Uterus (tissue), 4 donors: ENCODE results near the gene OBP2B. TPM values are rescaled to one million over a fixed set of nuclear protein-coding genes. Genes with fewer than 3 reads are reported as not detected.

Experiments
- DNase-seq, 2 donors: peaks; one replicate each; pipeline ENCODE4 v3.0.0-alpha.2; 2019 to 2020
- H3K27ac ChIP-seq, 2 donors: fragments of 200-600 bp; sonication (generic); 1 replicate in 1 of 2; 2 replicates in 1 of 2; pipeline ENCODE4 v1.5.1; 2016 to 2018
- H3K27me3 ChIP-seq, 2 donors: fragments of 200-600 bp; sonication (generic); one replicate each; pipeline ENCODE4 v1.5.1; 2018 to 2019; ENCODE audit warnings: control low read depth in 1 of 2
- H3K36me3 ChIP-seq, 2 donors: fragments of 200-600 bp; sonication (generic); one replicate each; pipeline ENCODE4 v1.5.1; 2019; ENCODE audit warnings: control low read depth in 1 of 2
- H3K4me1 ChIP-seq, 2 donors: fragments of 200-600 bp; sonication (generic); one replicate each; pipeline ENCODE4 v1.5.1; 2018 to 2019; ENCODE audit warnings: control low read depth in 1 of 2
- H3K4me3 ChIP-seq, 2 donors: fragments of 200-600 bp; sonication (generic); 1 replicate in 1 of 2; 2 replicates in 1 of 2; pipeline ENCODE4 v1.5.1; 2018 to 2019; ENCODE audit warnings: mild to moderate bottlenecking in 1 of 2
- H3K9me3 ChIP-seq, 2 donors: fragments of 200-600 bp; sonication (generic); one replicate each; pipeline ENCODE4 v1.5.1; 2019; ENCODE audit warnings: control low read depth in 1 of 2
- POLR2A ChIP-seq, 2 donors: fragments of 450-650 bp; IDR thresholded peaks; one replicate each; pipeline ENCODE4 v1.6.1; 2016; ENCODE audit warnings: antibody characterized with exemption in 2 of 2, mild to moderate bottlenecking in 1 of 2, moderate library complexity in 1 of 2
- intact Hi-C: fragments of 100-400 bp; cut with DNase I; formaldehyde crosslinking; loops from one replicate; pipeline ENCODE4 v1.15.1; 2023; ENCODE audit warnings: low total_unique reads
- total RNA-seq, 4 donors: library from RNA; depleted of rRNA in 3 of 4; stranded (reverse); fragments of >200 nt in 3 of 4; gene quantifications; one replicate each; pipeline versions ENCODE4 v1.1.0 to v1.2.4, GENCODE V29; 2014 to 2023
- TF ChIP-seq, protein P1 (sequence below), 4 experiments: fragments of 200-600 bp in 2 of 4; fragments of 450-650 bp in 2 of 4; sonication (generic) in 2 of 4; IDR thresholded peaks; one replicate each; pipeline ENCODE4 v1.5.1; 2016 to 2019; ENCODE audit warnings: antibody characterized with exemption in 4 of 4, mild to moderate bottlenecking in 2 of 4, moderate library complexity in 1 of 4
- donor health status: DM: yes; HTN: yes; CAD: no.

The OBP2B gene
- total RNA-seq, 4 donors from 2014 or later, result not detected

DNA sequence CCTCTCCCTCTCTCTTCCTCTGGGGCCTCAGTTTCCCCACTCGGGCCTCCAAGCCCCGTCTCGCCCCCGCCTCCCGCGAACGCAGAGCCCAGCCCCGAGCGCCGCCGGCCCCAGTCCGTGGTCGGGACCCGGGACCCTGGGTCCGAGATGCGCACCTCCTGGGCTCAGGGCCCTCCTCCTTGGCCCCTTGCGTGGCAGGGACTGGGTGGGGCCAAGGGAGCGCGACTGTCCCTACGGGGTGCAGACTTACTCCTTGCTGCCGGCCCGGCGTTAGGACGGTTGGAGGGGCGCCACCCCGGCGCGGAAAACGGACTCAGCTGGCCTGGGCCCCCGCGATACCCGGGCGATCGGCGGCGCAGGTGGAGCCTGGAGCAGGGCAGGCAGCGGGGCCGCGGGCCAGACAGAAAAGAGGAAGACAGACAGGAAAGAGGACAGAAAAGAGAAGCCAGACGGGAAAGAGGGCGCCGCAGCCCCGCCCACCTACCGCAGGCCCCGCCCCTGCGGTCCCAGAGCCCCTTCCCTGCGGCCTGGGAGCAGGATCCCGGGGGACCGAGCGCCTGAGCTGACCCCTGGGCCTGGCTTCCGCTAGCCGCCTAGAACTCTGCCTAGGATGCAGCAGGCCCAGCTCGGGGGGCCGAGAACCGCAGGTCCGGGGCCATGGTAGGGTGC lies 45.4 kb downstream of the OBP2B start, which contains the start of gene GBGT1:
Gene GBGT1 (minus strand): TSS at position 411 of the 669 bp plus-strand sequence. CDS start 1,502 bp downstream, outside the sequence.
- TF ChIP-seq, protein P1, sequence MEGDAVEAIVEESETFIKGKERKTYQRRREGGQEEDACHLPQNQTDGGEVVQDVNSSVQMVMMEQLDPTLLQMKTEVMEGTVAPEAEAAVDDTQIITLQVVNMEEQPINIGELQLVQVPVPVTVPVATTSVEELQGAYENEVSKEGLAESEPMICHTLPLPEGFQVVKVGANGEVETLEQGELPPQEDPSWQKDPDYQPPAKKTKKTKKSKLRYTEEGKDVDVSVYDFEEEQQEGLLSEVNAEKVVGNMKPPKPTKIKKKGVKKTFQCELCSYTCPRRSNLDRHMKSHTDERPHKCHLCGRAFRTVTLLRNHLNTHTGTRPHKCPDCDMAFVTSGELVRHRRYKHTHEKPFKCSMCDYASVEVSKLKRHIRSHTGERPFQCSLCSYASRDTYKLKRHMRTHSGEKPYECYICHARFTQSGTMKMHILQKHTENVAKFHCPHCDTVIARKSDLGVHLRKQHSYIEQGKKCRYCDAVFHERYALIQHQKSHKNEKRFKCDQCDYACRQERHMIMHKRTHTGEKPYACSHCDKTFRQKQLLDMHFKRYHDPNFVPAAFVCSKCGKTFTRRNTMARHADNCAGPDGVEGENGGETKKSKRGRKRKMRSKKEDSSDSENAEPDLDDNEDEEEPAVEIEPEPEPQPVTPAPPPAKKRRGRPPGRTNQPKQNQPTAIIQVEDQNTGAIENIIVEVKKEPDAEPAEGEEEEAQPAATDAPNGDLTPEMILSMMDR (IDR thresholded peaks at IDR 0.05), result no peak
- TF ChIP-seq POLR2A (IDR thresholded peaks at IDR 0.05), result peak in 1 of 2 donors; percentile 44
- intact Hi-C loops, result no loop called here

DNA sequence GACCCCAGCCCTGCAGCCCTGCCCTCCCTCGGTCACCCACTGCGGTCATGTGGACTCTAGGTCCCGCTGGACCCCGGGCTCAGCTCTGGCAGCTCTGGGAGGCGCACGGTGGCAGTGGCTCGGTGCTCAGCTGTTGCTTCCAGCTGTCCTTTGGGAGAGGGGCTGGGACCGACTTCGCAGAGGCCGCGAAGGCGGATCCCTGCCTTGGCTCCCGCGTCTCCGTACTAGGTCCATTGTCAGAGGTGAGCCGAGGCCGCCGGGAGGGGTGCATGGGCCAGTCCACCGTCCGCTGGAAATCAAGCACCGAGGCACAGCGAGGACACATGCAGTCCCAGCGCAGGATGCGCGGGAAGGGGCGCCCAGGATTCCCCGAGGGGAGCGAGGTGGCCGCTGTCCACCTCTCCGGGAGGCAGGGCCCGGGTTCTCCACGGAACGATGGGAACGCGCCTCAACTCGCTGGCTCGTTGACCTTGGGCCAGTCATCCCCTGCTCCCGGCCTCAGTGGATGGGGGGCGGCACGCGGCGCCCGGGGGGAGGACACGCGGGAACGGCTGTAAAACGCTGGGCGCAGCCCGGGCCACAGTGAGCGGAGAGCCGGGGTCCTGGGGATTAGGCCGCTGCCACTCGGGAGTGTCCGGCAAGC lies 46.1 kb downstream of the OBP2B start:
- Histone ChIP-seq H3K36me3 (no peaks in the 10 kb centered on the region), H3K27me3 (no peaks in the 10 kb centered on the region), H3K9me3 (no peaks in the 10 kb centered on the region), H3K4me3 (peak overlapping the region; percentile 61 to 73), H3K4me1 (no peaks in the 10 kb centered on the region), H3K27ac (peak overlapping the region; percentile 60 to 79)
- intact Hi-C loops, result no loop called here
- TF ChIP-seq POLR2A (IDR thresholded peaks at IDR 0.05), result no peak
- TF ChIP-seq, protein P1 (IDR thresholded peaks at IDR 0.05), result no peak
- no peak for DNase-seq

More for the DNA sequence above, 45.4 kb downstream of the OBP2B start, which contains the start of gene GBGT1:
- Histone ChIP-seq H3K36me3 (no peaks in the 10 kb centered on the region), H3K4me1 (no peaks in the 10 kb centered on the region), H3K4me3 (peak within 1 kb of the TSS; percentile 61 to 73), H3K27ac (peak within 1 kb of the TSS; percentile 60 to 79), H3K27me3 (no peaks in the 10 kb centered on the region), H3K9me3 (no peaks in the 10 kb centered on the region)
- peak; percentile 63 to 80 for DNase-seq

DNA sequence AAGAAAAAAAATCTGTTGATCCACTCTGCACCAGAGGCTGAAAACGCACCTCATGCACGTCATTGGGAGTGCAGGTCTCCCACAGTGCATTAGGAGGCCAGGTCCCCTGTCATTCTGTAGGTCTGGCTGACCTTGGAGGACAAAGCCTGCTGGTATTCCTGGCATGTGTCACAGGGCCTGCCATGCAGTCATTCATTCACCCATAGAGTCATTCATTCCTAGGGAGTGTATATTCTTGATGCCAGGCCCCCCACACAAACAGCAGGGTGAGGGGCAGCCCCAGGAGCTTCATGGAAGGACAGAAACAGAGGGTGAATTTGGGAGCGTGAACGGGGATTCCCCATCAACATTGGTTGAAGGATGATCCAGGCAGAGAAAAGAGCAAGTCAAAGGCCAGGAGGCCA lies 47.5 kb downstream of the OBP2B start:
- TF ChIP-seq, protein P1 (IDR thresholded peaks at IDR 0.05), result no peak
- TF ChIP-seq POLR2A (IDR thresholded peaks at IDR 0.05), result no peak
- intact Hi-C loops, result no loop called here
- no peak for DNase-seq

DNA sequence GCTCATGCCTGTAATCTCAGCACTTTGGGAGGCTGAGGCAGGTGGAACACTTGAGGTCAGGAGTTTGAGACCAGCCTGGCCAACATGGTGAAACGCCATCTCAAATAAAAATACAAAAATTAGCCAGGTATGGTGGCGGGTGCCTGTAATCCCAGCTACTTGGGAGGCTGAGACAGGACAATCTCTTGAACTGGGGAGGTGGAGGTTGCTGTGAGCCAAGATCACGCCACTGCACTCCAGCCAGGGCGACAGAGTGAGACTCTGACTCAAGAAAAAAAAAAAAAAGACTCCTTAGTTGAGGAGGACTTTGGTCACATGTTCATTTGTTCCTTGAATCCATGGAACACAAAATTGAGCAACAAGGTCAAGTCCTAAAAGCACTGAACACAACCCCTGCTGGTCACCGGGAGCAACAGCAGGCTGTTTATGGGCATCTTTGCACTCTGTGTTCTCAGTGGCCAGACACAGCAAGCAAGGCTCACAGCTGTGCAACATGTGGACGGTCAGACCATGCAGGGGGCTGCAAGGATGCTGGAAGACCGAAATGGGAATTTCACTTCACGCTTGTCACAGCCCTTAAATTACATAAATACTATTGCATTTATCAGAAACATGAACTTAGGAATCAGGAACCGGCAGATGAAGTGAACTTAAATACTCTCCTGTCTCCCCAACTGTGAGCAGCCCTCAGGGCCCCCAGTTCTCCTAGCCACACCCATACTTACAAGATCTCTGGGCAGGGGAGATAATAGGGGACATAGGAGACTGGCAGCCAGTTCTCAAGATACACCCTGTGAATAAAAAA lies 48.1 kb downstream of the OBP2B start:
- H3K4me3 ChIP-seq, result no peak overlapping the region
- peak; percentile 60 to 67 for DNase-seq
- no peak for TF ChIP-seq POLR2A (IDR thresholded peaks at IDR 0.05)
- TF ChIP-seq, protein P1 (IDR thresholded peaks at IDR 0.05), result peak; percentile 50 to 72 (median 70)
- no peaks in the 10 kb centered on the region for H3K4me1 ChIP-seq
- H3K27me3 ChIP-seq, result no peaks in the 10 kb centered on the region
- no peaks in the 10 kb centered on the region for H3K36me3 ChIP-seq
- peak overlapping the region in 1 of 2 donors; percentile 39 for H3K27ac ChIP-seq
- H3K9me3 ChIP-seq, result no peaks in the 10 kb centered on the region
- intact Hi-C loops, result no loop called here

More for the DNA sequence above, 47.5 kb downstream of the OBP2B start:
- H3K4me1 ChIP-seq, result no peaks in the 10 kb centered on the region
- no peaks in the 10 kb centered on the region for H3K36me3 ChIP-seq
- H3K27me3 ChIP-seq, result no peaks in the 10 kb centered on the region
- no peak overlapping the region for H3K4me3 ChIP-seq
- no peaks in the 10 kb centered on the region for H3K9me3 ChIP-seq
- H3K27ac ChIP-seq, result no peak overlapping the region
